ENCODE measurements around the gene C2orf69. TPM values are rescaled to one million over a fixed set of nuclear protein-coding genes. Genes with fewer than 3 reads are reported as not detected.

The C2orf69 gene
- total RNA-seq, 4 donors from 2014 or later, result 6.0 to 26.3 (median 13.2) TPM

DNA sequence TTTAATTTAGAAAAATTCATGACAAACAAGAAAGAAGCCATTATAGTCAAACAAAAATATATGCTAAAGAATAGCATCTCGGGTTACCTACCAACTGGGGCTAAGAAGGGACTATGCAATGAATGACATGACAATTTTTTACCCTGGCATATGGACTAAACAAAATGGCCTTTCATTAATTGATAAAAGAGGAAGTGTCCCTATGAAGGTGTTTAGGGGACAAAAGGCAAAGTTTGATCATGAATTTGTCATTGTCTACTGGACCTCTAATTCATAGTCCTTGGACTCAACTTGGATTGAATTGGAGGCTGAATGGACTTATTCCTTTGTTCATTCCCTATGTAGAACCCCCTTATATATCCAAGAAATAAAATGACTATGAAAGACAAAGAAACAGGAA lies 57.0 kb downstream of the C2orf69 start:
- Histone ChIP-seq H3K4me1 (peaks cover 0 to 6% (median 0%) of the 10 kb centered on the region in 4 donors), H3K9me3 (no peaks in the 10 kb centered on the region), H3K36me3 (peaks cover 0 to 31% (median 16%) of the 10 kb centered on the region in 4 donors), H3K27me3 (no peaks in the 10 kb centered on the region), H3K4me3 (no peak overlapping the region), H3K27ac (no peak overlapping the region)
- WGBS, 2 donors (ENCODE audit: low coverage in 1 of 2), result 90 to 93% methylated on average over 1 of the region's 1 CpG
- in situ Hi-C loops (cut with MboI; ENCODE audit: low pct_ligation_motif_present in 1 of 4, low pct_unique_long_range_greater_than_20kb in 1 of 4, low sequenced_read_pairs in 3 of 4) (loop anchor here in 1 of 4 donors (25.0 kb wide), 1 partner anchor 744 kb away; no protein-coding TSS in a partner anchor), intact Hi-C loops (cut with DNase I; ENCODE audit: low total_unique reads) (no loop called here)
- DNase-seq, result no peak
- TF ChIP-seq EP300 (IDR thresholded peaks at IDR 0.05; ENCODE audit: low read depth), result no peak
- no peak for TF ChIP-seq POLR2AphosphoS5 (IDR thresholded peaks at IDR 0.05)
- no peak for TF ChIP-seq CTCF (IDR thresholded peaks at IDR 0.05)
- no peak for TF ChIP-seq POLR2A (IDR thresholded peaks at IDR 0.05)

GRCh38 chr2:199972088-199972626 lies 61.1 kb downstream of the C2orf69 start:
- H3K27ac ChIP-seq, result no peak overlapping the region
- no peak overlapping the region for H3K4me3 ChIP-seq
- in situ Hi-C loops (cut with MboI; ENCODE audit: low pct_ligation_motif_present in 1 of 4, low pct_unique_long_range_greater_than_20kb in 1 of 4, low sequenced_read_pairs in 3 of 4) (loop anchor here in 2 of 4 donors (10.0 to 25.0 kb wide), 2 partner anchors 513 to 740 kb away; no protein-coding TSS in a partner anchor), intact Hi-C loops (cut with DNase I; ENCODE audit: low total_unique reads) (no loop called here)
- no peaks in the 10 kb centered on the region for H3K27me3 ChIP-seq
- peaks cover 0 to 6% (median 0%) of the 10 kb centered on the region in 4 donors for H3K4me1 ChIP-seq
- H3K9me3 ChIP-seq, result no peaks in the 10 kb centered on the region
- H3K36me3 ChIP-seq, result no peaks in the 10 kb centered on the region
- no peak for DNase-seq
- WGBS, 2 donors (ENCODE audit: low coverage in 1 of 2), result 53 to 55% methylated on average over 6 of the region's 6 CpGs
- TF ChIP-seq CTCF (IDR thresholded peaks at IDR 0.05) (no peak), EP300 (IDR thresholded peaks at IDR 0.05; ENCODE audit: low read depth) (no peak), POLR2AphosphoS5 (IDR thresholded peaks at IDR 0.05) (no peak), POLR2A (IDR thresholded peaks at IDR 0.05) (no peak)

- H3K4me3 ChIP-seq, result no peak overlapping the region
- in situ Hi-C loops (cut with MboI; ENCODE audit: low pct_ligation_motif_present in 1 of 4, low pct_unique_long_range_greater_than_20kb in 1 of 4, low sequenced_read_pairs in 3 of 4), result loop anchor here in 2 of 4 donors (10.0 to 25.0 kb wide), 2 partner anchors 511 to 739 kb away; no protein-coding TSS in a partner anchor
- no peak for DNase-seq
Observed at GRCh38 chr2:199973703-199974102, 62.6 kb downstream of the C2orf69 start.

More at GRCh38 chr2:199973703-199974102, 62.6 kb downstream of the C2orf69 start:
- TF ChIP-seq POLR2A (IDR thresholded peaks at IDR 0.05) (no peak), POLR2AphosphoS5 (IDR thresholded peaks at IDR 0.05) (no peak), CTCF (IDR thresholded peaks at IDR 0.05) (peak; percentile 36 to 55 (median 45)), EP300 (IDR thresholded peaks at IDR 0.05; ENCODE audit: low read depth) (no peak)
- peaks cover 0 to 19% (median 3%) of the 10 kb centered on the region in 4 donors for H3K4me1 ChIP-seq
- WGBS, 2 donors (ENCODE audit: low coverage in 1 of 2), result 14 to 23% methylated on average over 2 of the region's 2 CpGs
- no peaks in the 10 kb centered on the region for H3K9me3 ChIP-seq
- no peaks in the 10 kb centered on the region for H3K36me3 ChIP-seq
- no peak overlapping the region for H3K27ac ChIP-seq
- H3K27me3 ChIP-seq, result no peaks in the 10 kb centered on the region
- intact Hi-C loops (cut with DNase I; ENCODE audit: low total_unique reads), result no loop called here

Measured in transverse colon (tissue), 4 donors.